Inflammatory macrophage (primary cell): Measurements from ENCODE around the gene ASB13.
A peak's percentile ranks its signal among the peaks of the same experiment; 100 is the strongest.

Experiments used
- DNase-seq, 2 donors: peaks; one replicate each; pipeline ENCODE4 v3.0.0-alpha.2; 2020 to 2022

Gene ASB13

DNA sequence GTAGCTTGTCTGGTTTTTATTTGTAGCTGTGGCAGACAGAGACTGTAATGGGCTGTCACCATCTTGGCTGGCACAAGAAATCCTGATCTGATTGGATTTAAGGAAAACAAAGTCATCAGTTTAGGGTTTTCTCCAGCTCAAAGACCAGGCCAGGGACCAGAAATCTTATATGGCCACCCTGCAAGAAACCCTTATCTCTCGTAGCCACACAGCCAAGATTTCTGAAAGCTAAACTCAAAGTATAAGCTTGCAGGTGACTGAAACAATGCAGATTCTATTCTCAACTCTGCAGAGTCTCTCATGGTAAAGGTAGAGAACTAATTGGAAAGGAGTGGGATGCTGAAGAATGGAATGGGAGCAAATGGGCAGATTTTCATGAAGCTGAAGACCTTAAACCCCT is 3.2 kb upstream of the ASB13 start:
- no peak for DNase-seq

DNA sequence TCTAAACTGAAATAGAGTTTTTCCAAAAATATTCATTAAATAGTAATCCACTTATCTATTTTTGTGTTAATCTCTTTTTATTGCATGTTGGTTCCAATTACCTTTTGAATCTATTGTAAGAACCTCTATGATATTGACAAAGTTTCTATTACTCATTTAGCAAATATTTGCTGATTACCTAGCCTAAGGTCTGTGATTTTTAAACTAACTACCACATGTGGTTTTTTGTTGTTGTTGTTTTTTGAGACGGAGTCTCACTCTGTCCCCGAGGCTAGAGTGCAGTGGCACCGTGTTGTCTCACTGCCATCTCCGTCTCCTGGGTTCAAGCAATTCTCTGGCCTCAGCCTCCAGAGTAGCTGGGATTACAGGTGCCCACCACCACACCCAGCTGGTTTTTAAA is 2.0 kb upstream of the ASB13 start:
- DNase-seq = no peak

DNA sequence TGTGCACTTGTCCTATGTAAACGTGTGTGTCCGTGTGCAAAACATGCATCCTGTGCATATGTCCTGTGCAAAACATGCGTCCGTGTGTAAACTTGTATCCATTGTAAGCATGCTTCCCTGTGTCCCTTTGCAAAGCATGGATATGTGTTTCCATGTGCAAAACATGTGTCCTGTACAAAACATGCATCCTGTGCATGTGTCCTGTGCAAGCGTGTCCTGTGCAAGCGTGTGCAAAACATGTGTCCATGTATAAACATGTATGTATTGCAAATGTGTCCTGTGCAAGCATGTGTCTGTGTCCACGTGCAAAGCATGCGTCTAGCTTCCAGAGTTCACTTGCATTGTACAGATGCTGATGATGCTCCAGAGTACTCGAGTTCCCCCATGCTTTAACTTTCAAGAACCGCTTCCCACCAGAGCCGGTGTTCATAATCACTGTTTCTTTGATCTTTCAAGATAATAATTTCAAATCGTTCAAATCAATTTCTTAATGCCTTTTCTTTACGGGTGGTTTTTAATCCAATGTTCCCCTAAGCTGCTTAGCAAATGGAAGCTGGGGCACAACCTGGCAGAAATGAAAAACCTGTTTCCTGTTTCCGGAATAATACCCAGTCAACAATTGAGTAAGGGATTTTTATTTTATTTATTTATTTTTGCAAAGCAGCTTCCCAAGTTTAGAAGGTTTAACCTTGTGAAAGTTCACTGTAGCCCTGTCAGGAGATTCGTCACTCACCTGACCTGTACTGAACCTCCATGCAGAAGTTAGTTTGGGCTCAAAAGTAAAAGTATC is 641 bp upstream of the ASB13 start:
- DNase-seq = no peak

DNA sequence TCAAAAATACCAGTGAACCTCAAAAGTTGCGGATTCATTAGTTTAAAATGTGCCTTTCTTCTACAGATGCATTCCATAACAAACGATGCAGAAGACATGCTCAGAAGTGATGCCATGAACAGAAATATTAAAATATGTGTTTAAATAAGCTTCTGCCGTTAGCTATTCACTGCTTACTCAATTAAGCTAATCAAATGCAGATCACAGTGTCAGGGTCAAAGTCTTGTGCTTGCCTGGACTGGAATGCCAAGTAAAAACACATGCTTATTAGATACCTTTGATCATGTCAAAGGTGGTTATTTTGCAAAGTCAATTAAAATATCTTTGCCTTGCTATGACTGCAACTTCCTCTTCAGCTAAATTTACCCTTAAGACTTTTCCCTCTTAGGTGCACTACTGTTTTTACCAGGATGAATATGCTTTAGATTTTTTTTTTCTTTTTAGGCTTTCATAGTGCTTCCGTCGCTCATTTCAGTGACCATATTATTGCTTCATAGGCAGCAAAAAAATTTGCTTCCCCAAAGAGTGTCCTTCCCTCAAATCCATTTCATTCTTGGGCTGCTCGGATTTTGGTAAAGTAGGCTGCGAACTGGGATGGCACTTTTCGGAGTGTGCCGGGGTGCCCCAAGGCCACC is 905 bp downstream of the ASB13 start:
- DNase-seq = peak; percentile 37 to 57

DNA sequence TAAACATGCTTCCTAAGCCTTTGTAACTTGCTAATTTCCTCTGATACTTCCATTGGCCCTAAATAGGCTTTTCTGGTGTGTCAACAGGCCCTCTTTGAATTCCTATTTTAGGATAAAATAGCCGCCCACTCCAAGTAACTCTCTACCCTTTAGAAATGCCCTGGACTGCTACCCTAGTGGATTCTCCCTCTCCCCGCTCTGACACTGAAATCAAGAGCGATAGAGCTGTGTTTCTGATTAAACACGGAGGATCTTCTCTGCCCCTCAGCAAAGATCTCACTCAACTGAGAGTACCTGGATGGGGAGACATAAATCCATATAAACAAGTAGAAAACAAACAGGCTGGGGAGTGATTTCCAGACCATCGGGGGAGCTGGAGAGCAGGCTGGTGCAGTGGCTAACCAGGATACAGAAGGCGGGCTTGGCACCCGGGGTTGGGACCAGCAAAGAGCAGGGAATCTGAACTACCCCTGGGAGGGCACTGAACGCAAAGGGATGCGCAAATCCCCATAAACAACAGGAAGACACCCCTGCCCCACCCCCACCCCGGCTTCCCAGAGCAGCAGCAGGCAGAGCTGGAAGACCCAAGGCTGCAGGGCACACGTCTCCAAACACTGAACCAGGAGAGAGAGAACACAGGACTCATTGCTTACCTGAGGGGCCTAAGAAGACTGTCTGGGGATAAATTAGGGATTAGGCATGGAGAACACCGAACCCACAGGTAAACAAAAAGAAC is 2.5 kb downstream of the ASB13 start:
- DNase-seq = no peak

DNA sequence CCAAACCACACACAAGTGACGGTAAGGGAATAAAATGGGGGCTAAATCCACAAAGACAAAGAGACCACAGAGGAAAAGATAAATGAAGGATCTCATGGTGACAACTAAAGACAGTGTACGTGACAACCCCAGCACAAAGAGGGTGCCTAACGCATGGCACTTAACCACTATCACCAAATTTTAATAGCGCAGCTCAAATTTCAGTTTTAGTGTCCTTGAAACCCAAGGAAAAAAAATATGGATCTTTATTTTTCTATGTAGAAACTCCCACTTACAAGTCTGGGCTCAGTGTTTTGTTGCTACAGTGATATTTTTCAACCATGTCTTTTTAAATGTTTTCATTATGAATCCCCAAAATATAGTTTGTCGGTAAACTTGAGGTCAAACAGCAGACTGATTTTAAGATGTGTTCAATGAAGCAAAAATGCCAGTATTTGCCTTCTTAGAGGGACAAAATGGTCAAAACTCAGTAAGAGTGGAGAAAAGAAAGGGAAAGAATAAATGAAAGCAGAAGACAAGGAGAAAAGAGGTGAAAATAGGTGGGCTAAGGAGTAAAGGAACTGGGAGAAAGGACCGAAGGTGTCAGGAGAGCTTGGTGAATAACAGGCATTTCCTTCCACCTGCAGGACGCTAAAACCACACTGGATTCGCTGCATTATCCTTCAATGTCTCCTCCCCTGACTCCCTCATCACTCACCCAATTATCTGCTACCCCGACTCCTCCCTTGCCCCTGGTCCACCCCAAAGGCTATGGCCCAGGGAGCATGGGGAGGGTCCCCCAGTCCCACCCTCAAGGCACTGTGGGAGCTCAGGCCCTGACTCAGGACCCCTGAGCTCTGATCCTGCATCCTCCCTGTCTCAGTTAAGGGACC is 3.5 kb downstream of the ASB13 start:
- no peak for DNase-seq

DNA sequence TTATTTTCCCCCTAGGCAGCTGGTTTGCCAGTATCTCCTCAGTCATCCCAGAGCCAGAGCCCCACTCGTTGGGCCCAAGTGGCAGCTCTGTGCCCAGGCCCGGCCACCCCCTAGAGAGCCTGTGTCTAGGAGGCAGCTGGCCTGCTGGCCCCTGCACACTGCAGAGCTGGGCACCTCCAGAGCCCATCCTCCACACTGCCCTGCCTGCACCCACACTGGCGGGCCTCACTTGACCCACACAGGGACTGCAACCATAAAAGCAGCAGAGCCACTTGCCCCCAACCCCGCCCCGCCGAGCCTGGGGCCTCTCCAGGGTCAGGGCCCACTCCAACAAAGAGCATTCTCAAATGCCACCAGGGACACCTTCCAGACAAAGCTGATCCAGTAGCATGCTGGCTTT is 5.4 kb downstream of the ASB13 start:
- no peak for DNase-seq

DNA sequence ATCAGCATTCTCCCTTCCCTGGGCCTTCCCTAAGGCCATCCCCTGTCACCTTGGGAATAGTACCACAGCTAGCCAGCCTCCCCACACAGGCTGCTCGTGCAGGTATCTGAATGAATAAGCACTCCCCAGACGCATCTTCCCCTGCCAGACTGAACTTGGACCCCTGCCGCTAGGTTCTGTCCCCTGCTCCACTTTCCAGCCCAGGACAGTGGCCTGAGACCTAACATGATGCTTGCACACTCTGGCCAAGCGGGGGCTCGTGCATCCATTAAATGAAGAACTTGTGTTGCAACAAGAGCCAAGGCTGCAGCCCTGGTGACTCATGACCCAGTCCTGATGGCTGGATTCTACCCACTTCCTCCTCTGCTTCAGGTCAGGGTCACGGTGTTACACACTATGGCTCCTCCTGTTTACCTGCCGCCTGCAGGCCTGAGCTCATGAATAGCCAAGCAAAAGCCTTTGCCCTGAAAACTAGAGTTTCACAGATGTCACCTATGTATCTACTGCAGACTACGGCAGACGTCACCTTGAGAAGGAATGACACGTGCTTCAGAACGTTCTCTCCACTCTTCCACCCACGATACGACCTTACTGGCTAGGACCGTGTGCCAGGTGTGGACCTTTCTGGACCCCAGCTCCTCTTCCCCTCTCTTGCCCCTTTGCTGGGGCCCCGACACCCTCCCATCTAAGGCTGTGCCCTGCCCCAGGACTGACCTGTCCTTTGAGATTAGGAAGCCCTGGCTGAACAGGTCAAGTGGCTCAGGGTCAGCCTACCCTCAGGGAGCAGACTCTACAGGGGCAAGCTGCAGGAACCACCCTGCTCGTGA is 6.5 kb downstream of the ASB13 start:
- DNase-seq = peak; percentile 84 to 91

DNA sequence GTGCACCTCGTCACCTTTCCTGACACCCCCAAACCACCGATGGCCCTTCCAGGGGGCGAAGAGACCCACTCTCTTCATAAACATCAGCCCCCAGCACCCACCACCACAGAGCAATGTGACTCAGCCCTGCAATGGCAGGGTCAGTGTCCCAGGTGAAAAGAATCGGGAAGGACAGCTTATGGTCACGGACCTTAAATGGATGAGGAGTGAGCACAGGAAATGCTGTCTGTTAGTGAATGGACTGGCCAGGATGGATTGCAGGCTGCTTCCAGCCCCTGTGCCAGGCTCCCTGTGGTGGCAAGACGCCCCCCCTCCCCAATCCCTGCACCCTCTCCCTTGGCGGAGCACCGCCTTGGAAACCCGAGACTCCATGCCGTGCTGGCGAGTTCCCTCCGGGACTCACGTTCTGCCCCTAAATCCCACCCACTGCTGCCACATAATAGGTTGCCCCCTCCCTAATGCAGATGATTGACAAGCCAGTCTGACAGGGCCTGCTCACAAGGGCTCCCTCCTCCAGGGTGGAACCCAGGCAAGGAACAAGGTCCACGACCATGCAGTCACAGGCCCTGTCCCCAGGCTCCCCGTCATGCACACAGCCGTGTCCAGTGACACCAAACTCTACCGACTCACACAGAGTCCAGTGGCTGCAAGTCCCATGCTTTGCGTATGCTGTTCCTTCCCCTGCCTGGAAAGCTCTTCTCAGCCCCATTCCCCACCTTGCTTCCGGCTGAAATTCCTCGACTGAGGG is 7.3 kb downstream of the ASB13 start:
- no peak for DNase-seq

DNA sequence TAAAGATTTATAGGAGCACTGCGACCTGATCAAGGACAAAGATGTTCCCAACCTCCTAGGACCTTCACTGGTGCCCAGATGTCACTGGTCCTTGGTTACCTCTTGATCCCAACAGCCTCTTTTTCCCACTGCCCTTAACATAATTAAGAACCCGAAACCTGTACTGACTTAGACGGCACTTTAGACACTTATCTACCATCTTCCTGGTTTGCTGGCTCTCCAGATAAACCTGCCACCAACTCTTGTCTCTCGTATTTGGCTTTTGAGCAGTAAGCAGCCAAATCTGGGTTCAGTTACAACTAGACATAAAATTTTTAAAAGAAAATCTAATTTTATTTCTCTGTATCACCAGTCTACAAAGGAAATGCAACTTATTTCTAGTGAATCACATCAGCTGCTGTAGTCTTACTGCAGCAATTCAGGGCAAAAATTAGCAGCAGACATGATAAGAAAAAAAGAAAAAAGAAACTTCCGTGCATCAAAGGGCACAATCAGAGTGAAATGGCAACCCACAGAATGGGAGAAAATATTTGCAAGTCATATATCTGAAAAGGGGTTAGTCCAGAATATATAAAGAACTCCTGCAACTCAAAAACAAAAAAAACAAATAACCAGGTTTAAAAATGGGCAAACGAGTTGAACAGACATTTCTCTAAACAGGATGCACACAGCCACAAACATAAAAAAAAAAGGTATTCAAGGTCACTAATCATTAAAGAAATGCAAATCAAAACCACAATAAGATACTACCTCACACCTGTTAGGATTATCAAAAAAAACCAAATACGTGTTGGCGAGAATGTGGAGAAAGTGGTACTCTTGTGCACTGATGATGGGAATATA is 9.4 kb downstream of the ASB13 start:
- no peak for DNase-seq

DNA sequence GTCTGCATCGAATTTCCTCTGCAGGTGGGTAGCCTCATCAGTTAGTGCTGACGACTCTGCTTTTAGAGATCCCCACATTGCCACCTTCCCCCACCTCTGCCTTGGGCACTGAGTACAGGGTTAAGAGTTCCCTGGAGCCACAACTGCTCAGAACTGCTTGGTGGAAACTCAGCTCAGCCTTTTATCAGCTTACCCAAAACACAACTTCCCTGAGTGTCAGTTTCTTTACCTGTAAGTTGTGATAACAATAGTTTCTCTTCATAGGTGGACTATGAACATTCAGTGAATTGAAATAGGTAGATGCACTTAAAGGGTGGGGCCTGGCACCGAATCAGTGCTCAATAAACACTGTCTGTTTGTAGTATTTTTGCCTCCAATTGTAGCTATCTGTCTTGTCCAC is 11.3 kb downstream of the ASB13 start:
- no peak for DNase-seq

DNA sequence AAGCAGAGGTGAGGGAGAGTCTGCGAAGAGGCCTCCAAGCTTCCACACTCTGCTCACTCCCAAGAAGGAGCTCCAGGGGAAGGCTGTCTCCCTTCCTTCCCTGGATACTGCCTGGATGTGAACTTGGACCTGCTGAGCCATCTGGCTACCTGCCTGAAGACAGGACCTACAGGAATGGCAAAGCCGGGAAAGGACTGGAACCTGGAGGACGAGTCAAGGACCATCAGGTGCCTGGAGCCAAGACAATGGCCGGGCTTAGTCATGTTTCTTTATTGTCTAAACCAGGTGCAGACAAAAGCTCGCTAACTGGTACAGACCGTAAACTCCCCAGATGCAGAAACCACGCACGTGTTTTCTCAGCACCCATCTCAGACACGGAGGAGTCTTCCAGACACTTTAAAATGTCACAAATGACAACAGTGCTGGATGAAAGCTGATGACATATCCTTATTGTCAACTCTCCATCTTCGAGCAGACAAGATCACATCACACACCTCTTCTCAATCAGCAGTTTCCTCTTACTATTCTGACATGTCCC is 12.1 kb downstream of the ASB13 start:
- no peak for DNase-seq

DNA sequence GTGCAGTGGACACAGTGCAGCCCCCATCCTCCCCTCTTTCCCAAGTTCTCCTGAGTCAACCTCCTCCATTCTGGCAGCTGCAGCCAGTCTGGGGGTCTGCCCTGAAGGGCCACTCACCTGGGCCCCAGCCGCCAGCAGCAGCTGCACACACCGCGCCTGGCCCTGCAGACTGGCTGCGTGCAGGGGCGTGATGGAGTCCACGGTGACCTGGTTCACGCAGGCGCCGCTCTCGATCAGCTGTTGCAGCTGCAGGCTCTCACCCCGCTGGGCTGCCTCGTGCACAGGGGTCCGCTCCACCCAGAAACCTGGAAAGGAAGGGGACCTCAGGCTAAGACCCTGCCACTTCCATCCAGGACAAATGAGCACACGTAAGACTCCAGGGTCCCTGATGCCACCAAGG is 13.6 kb downstream of the ASB13 start:
- no peak for DNase-seq

DNA sequence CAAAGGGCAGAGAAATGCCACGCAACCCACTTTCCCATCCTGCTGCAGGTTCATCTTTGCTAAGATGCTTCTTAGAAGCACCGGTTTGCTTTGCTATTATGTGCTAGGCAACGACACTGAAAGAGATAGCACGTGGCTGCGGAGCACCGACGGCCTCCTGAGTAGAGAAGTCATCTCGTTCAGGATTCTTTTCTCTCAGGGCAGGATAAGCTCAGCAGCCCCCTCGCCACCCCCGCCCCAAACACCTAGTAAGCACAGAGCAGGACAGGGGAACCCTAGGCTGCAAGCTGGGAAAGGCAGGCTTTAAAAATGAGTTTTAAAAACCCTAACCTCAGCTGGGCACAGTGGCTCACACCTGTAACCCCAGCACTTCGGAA is 15.0 kb downstream of the ASB13 start:
- DNase-seq = no peak

DNA sequence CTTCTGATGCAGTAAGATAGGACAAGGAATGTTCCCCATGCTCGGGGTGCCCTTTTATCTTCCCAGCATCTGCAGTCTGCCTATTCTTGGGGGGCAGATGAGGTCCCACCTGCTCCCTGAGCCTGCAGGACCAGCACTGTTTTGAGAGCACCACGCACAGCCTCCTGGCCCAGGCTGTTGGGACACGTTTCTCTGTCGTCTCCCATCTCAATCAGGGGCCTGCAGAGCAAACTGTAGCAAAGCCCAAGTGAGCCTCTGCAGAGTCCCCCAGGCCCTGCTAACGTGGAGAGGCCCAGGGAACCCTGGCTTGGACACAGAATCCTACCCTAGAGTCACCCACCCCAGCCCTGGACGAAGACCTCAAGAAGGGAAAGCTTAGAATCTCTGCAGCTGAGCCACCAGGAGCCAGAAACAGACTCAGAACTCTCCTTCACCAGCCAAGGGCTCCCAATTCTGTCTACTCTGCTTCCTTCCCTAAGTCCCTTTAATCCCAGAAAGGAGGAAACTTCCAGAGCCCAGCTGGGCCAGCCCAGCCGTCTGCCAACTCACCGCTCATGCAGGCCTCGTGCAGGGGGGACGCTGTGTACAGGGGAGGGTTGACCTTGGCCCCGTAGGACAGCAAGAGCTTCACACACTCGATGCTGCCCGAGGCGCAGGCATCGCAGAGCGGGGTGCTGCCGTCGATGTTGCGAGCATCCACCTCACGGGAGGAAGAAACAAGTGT is 15.6 kb downstream of the ASB13 start:
- DNase-seq = no peak

DNA sequence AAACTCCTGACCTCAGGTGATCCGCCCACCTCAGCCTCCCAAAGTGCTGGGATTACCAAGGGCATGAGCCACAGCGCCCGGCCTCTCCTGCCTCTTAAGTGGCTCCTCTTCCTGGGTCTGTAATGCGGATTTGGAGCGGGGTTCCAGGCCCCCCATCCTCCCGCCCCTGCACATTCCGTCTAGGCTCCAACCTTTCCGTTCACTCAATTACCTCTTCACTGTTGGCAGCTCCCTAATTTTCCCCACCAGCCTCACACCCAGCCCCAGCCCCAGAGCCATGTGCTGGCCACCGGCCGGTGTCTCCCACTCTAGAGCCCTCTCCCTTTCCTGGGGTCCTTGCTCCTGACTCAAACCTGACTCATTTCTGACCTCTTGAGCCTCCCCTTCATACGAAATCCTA is 16.6 kb downstream of the ASB13 start:
- DNase-seq = no peak

DNA sequence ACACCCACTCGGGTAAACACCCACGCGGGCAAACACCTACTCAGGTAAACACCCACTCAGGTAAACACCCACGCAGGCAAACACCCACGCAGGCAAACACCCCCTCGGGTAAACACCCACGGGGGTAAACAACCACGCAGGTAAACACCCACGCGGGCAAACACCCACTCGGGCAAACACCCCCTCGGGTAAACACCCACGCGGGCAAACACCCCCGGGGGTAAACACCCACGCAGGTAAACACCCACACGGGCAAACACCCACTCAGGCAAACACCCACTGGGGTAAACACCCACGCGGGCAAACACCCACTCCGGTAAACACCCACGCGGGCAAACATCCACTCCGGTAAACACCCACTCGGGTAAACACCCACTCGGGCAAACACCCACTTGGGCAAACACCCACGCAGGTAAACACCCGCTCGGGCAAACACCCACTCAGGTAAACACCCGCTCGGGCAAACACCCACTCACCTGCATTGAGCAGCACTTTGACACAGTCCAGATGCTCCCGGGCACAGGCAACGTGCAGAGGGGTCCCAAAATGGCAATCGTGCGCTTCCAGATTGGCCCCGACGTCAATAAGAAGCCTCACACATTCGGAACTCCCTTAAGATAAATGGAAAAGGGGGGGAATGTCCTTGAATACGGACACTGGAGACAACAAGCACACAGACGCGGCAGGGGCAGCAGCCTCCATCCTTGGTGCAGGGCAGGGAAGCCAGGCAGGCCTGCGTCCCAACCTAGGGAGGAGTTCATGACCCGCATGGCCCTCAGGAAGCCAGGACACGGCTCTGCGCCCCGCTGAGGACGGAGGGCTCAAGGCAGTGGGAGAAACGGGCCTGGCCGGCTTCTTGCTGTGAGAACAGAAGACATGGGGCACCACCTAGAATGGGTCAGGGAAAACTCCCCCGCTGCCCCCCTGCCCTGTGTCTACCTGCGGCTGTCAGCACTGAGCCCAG is 17.6 kb downstream of the ASB13 start:
- no peak for DNase-seq
